GM12878 (cell line): ENCODE data around the gene PPP3CB. TPM values are rescaled to one million over a fixed set of nuclear protein-coding genes. Genes with fewer than 3 reads are reported as not detected.

Experiments
- ATAC-seq: fragments of 200-7000 bp; cut with Tn5 transposase; 3 replicates; pipeline ENCODE4 v1.9.1; 2020; ENCODE audit warnings: mild to moderate bottlenecking, moderate library complexity
- BruUV-seq: library from RNA; stranded (reverse); fragments of 400-500 nt; replicated peaks from 2 replicates; lab custom pipeline; 2021; lab: Mats Ljungman, UMichigan
- CTCF ChIA-PET: fragments of 300-600 bp; sonication (Branson Sonifier 250); formaldehyde crosslinking; extraction: SDS; loops from one replicate; lab custom pipeline; 2021; ENCODE audit warnings: inconsistent platforms; lab: Yijun Ruan, JAX
- POLR2A ChIA-PET: fragments of 350-600 bp; formaldehyde crosslinking; extraction: SDS; loops from one replicate; lab custom pipeline; 2021; ENCODE audit warnings: inconsistent platforms; lab: Charles Lee
- RAD21 ChIA-PET: fragments of 300-600 bp; sonication (Branson Sonifier 250); formaldehyde crosslinking; loops from one replicate; lab custom pipeline; 2023; ENCODE audit warnings: antibody characterized with exemption; ENCODE audit not compliant: unreplicated experiment; lab: Charles Lee
- SMC1A ChIA-PET: fragments of 300-600 bp; sonication (Branson Sonifier 250); formaldehyde crosslinking; loops from one replicate; lab custom pipeline; 2023; ENCODE audit not compliant: unreplicated experiment, uncharacterized antibody; lab: Charles Lee
- DNase-seq: peaks from one replicate; pipeline ENCODE4 v3.0.0-alpha.2; 2011; ENCODE audit warnings: low read depth, low spot score
- FAIRE-seq: peaks from 3 replicates; lab custom pipeline; 2011; peaks lifted over from hg19 to GRCh38; lab: Jason Lieb, UNC
- H2AFZ ChIP-seq: 2 replicates; pipeline ENCODE4 v1.6.0; 2011; ENCODE audit warnings: low read depth, low read length, control low read depth; ENCODE audit not compliant: control insufficient read depth
- H3K27ac ChIP-seq: 2 replicates; pipeline ENCODE4 v1.5.1; 2011; ENCODE audit warnings: control low read depth; ENCODE audit not compliant: control insufficient read depth, insufficient read depth
- H3K27me3 ChIP-seq, 2 experiments: replicated peaks in 1 of 2; 2 replicates each; pipeline versions ENCODE4 v1.6.0 to v1.6.1; 2011; ENCODE audit warnings: low read length in 1 of 2; ENCODE audit not compliant: control insufficient read depth in 2 of 2, insufficient read depth in 2 of 2
- H3K36me3 ChIP-seq, 2 experiments: 2 replicates each; pipeline ENCODE4 v1.5.1; 2011; ENCODE audit warnings: low read length in 1 of 2; ENCODE audit not compliant: control insufficient read depth in 2 of 2, insufficient read depth in 2 of 2
- H3K4me1 ChIP-seq: 2 replicates; pipeline ENCODE4 v1.6.1; 2011; ENCODE audit warnings: mild to moderate bottlenecking, low read length, moderate library complexity, mixed read lengths; ENCODE audit not compliant: control insufficient read depth, insufficient read depth
- H3K4me2 ChIP-seq: 2 replicates; pipeline ENCODE4 v1.6.0; 2011; ENCODE audit warnings: control low read depth; ENCODE audit not compliant: control insufficient read depth, insufficient read depth
- H3K4me3 ChIP-seq: fragments of 200-600 bp; sonication (generic); 2 replicates; pipeline ENCODE4 v1.5.1; 2016
- H3K79me2 ChIP-seq: 2 replicates; pipeline ENCODE4 v1.6.0; 2011; ENCODE audit warnings: low read length; ENCODE audit not compliant: control insufficient read depth, insufficient read depth
- H3K9ac ChIP-seq: 2 replicates; pipeline ENCODE4 v1.8.0; 2011; ENCODE audit warnings: low read length, control low read depth, mixed read lengths; ENCODE audit not compliant: control insufficient read depth, insufficient read depth
- H3K9me3 ChIP-seq: replicated peaks from 3 replicates; pipeline ENCODE4 v1.5.1; 2011; ENCODE audit warnings: mild to moderate bottlenecking, low read length; ENCODE audit not compliant: control insufficient read depth, insufficient read depth
- H4K20me1 ChIP-seq: 2 replicates; pipeline ENCODE4 v1.6.0; 2011; ENCODE audit not compliant: control insufficient read depth, insufficient read depth
- IKZF1 ChIP-seq: fragments of 450-650 bp; conservative IDR thresholded peaks from 2 replicates; pipeline ENCODE4 v1.6.1; 2017; ENCODE audit warnings: antibody characterized with exemption, mild to moderate bottlenecking
- IKZF2 ChIP-seq, 2 experiments: fragments of 450-650 bp; IDR thresholded peaks; 2 replicates each; pipeline ENCODE4 v1.6.1; 2017; ENCODE audit warnings: mild to moderate bottlenecking in 2 of 2, moderate library complexity in 2 of 2
- JUNB ChIP-seq: IDR thresholded peaks from 2 replicates; pipeline ENCODE4 v1.6.1; 2016; ENCODE audit warnings: antibody characterized with exemption, mild to moderate bottlenecking
- NR2C2 ChIP-seq: IDR thresholded peaks from 2 replicates; pipeline ENCODE4 v1.6.1; 2011; ENCODE audit warnings: borderline replicate concordance, low read depth; ENCODE audit not compliant: control insufficient read depth, insufficient read length
- SIX5 ChIP-seq: IDR thresholded peaks from 2 replicates; pipeline ENCODE4 v1.6.1; 2011; ENCODE audit warnings: mild to moderate bottlenecking, low read depth, low read length, moderate library complexity; ENCODE audit not compliant: severe bottlenecking
- SP1 ChIP-seq: IDR thresholded peaks from one replicate; pipeline ENCODE4 v1.6.1; 2011; ENCODE audit warnings: low read depth, low read length
- SPI1 ChIP-seq: IDR thresholded peaks from 2 replicates; pipeline ENCODE4 v1.6.1; 2011; ENCODE audit warnings: low read depth, mild to moderate bottlenecking, low read length, moderate library complexity, borderline replicate concordance; ENCODE audit not compliant: insufficient read depth
- TCF3 ChIP-seq: IDR thresholded peaks from 2 replicates; pipeline ENCODE4 v1.6.1; 2012; ENCODE audit warnings: low read depth, mild to moderate bottlenecking, low read length, borderline replicate concordance; ENCODE audit not compliant: insufficient read depth
- ZNF207 ChIP-seq: fragments of 450-650 bp; IDR thresholded peaks from 2 replicates; pipeline ENCODE4 v1.6.1; 2014; ENCODE audit warnings: antibody characterized with exemption, mild to moderate bottlenecking, borderline replicate concordance
- WGBS: methylation state at CpG from one replicate; pipeline ENCODE4 v1.1.6; 2016; ENCODE audit warnings: low lambda C conversion rate; ENCODE audit not compliant: insufficient replicate concordance, insufficient coverage; ENCODE audit errors: missing lambda C conversion rate; 5-methylcytosine and 5-hydroxymethylcytosine counted together
- in situ Hi-C: fragments of 300-500 bp; cut with MboI; formaldehyde crosslinking; loops from 9 replicates; pipeline ENCODE4 v1.14.3; 2018; ENCODE audit warnings: mixed read lengths
- intact Hi-C: fragments of 100-400 bp; cut with micrococcal nuclease; formaldehyde crosslinking; loops from one replicate; pipeline ENCODE4 v1.14.2; 2022; ENCODE audit not compliant: unreplicated experiment
- polyA plus RNA-seq, 11 experiments: library from polyadenylated mRNA; depleted of rRNA in 4 of 11; unstranded in 6 of 11; stranded (reverse) in 5 of 11; fragments of >200 nt; fragmentation: Nextera tagmentation in 4 of 11; fragmentation: Illumina TruSeq in 1 of 11; extraction: Ambion mirVana in 4 of 11; extraction: Trizol in 1 of 11; gene quantifications; 1 replicate in 1 of 11; 2 replicates in 10 of 11; pipeline versions ENCODE4 v1.2.1 to v1.2.3, GENCODE V29; 2011 to 2016; ENCODE audit warnings: inconsistent platforms in 2 of 11, missing spikeins in 2 of 11, low read depth in 1 of 11
- total RNA-seq, 4 experiments: library from RNA; depleted of rRNA in 3 of 4; stranded (reverse); fragments of >200 nt in 3 of 4; fragmentation: Illumina TruSeq in 1 of 4; extraction: Trizol in 1 of 4; gene quantifications; 2 replicates each; pipeline versions ENCODE4 v1.2.1 to v1.2.3, GENCODE V29; 2013 to 2021
- TF ChIP-seq, protein P1 (sequence below): IDR thresholded peaks from 2 replicates; pipeline ENCODE4 v1.6.1; 2011; ENCODE audit warnings: low read depth, mild to moderate bottlenecking, low read length, moderate library complexity, borderline replicate concordance; ENCODE audit errors: extremely low read depth
- TF ChIP-seq, protein P2 (sequence below): fragments of 450-650 bp; IDR thresholded peaks from 2 replicates; pipeline ENCODE4 v1.6.1; 2017; ENCODE audit warnings: low read depth, mild to moderate bottlenecking, moderate library complexity

PPP3CB gene
- total and polyA plus RNA-seq, 10 of the 15 experiments (the other 5 are each of a cell fraction or from before 2014, with no cell fraction given), result 11.4 to 46.4 (median 19.3) TPM

DNA sequence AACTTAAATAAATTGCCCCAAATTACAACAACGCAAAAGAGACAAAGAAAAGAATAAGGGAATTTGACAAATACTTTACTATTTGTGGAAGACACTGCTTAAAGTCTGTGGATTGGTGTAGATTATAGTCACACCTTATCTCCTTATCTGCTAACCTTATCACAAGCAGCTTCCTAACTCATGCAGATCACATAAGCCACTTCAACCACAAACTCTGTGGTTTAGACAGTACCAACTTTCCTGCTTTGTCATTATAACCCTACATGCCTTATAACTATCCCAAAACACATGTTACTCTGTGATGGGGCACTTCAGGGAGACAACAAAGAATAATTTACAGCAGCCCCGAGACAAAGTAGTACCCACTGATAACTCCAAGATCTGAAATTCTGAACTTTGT, 41.5 kb upstream of the PPP3CB start:
- H3K4me2 ChIP-seq, result no peak overlapping the region
- H4K20me1 ChIP-seq, result no peaks in the 10 kb centered on the region
- WGBS, result 100% methylated on average over 2 of the region's 2 CpGs
- H3K36me3 ChIP-seq, result no peaks in the 10 kb centered on the region
- ChIA-PET SMC1A (interaction anchor here (3.8 kb wide), 1 partner anchor 107 kb away, joined by 24 read pairs; no protein-coding TSS in a partner anchor), RAD21 (no interaction called here), POLR2A (interaction anchor here (0.7 to 1.1 kb wide), 2 partner anchors 89 to 135 kb away, joined by 3 read pairs; no protein-coding TSS in a partner anchor), CTCF (interaction anchor here (1.2 to 3.8 kb wide), 2 partner anchors 8 to 106 kb away, joined by 7 to 15 read pairs; no protein-coding TSS in a partner anchor)
- H3K27ac ChIP-seq, result no peak overlapping the region
- no peak overlapping the region for H3K4me3 ChIP-seq
- no peaks in the 10 kb centered on the region for H3K9me3 ChIP-seq
- H3K9ac ChIP-seq, result no peak overlapping the region
- TF ChIP-seq TCF3 (no peak), NR2C2 (no peak), JUNB (no peak), SP1 (no peak)
- TF ChIP-seq, protein P1, sequence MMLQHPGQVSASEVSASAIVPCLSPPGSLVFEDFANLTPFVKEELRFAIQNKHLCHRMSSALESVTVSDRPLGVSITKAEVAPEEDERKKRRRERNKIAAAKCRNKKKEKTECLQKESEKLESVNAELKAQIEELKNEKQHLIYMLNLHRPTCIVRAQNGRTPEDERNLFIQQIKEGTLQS, result no peak
- H3K4me1 ChIP-seq, result no peaks in the 10 kb centered on the region
- FAIRE-seq (no peak), ATAC-seq (no peak), DNase-seq (no peak)
- H2AFZ ChIP-seq, result no peak overlapping the region
- no peaks in the 10 kb centered on the region for H3K27me3 ChIP-seq
- intact Hi-C loops (no loop called here), in situ Hi-C loops (no loop called here)
- BruUV-seq, result no TSS peak
- no peaks in the 10 kb centered on the region for H3K79me2 ChIP-seq

DNA sequence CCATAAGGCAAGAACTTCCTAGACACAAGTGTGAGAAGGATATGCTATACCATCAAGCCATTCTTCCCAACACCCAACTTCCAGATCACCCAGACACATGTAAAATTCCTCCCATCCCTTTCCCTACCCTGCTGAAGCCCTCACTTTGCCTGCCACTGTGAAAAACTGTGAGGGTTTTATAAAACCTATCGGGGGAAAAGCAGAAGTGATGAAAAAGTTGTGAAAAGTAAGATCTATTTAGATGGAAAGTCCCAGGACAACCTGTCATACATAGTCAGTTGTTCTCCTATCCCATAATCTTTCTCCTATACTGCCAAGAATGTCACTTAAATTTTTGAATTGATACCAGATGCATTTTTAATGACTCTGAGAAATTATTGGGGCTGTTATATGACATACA, 39.0 kb upstream of the PPP3CB start:
- no peaks in the 10 kb centered on the region for H3K4me1 ChIP-seq
- WGBS, result 45% methylated on average over 1 of the region's 1 CpG
- no peaks in the 10 kb centered on the region for H3K9me3 ChIP-seq
- ChIA-PET SMC1A (interaction anchor here (1.1 to 3.8 kb wide), 6 partner anchors 20 to 110 kb away, joined by 3 to 24 read pairs (median 4); no protein-coding TSS in a partner anchor), CTCF (interaction anchor here (0.6 to 3.8 kb wide), 5 partner anchors 47 to 345 kb away, joined by 4 to 15 read pairs (median 6); no protein-coding TSS in a partner anchor), POLR2A (no interaction called here), RAD21 (interaction anchor here (1.2 kb wide), 1 partner anchor 109 kb away, joined by 3 read pairs; no protein-coding TSS in a partner anchor)
- H2AFZ ChIP-seq, result no peak overlapping the region
- intact Hi-C loops (no loop called here), in situ Hi-C loops (loop anchor here (5.0 kb wide), 1 partner anchor 107 kb away; the partner anchor contains the start of gene MYOZ1)
- no peaks in the 10 kb centered on the region for H3K36me3 ChIP-seq
- no peak overlapping the region for H3K4me3 ChIP-seq
- no peak overlapping the region for H3K27ac ChIP-seq
- no peak overlapping the region for H3K4me2 ChIP-seq
- no TSS peak for BruUV-seq
- no peaks in the 10 kb centered on the region for H3K79me2 ChIP-seq
- TF ChIP-seq SIX5 (no peak), ZNF207 (no peak), IKZF2 (IDR thresholded peaks at IDR 0.05) (peak in 1 of 2 experiments; percentile 22; a peak in 2 of 4 replicates), IKZF1 (0 out of 2 replicates have a peak, but pooled peaks have one; percentile 21), SPI1 (peak; percentile 60; the same call in 1 of the 2 replicates)
- TF ChIP-seq, protein P2, sequence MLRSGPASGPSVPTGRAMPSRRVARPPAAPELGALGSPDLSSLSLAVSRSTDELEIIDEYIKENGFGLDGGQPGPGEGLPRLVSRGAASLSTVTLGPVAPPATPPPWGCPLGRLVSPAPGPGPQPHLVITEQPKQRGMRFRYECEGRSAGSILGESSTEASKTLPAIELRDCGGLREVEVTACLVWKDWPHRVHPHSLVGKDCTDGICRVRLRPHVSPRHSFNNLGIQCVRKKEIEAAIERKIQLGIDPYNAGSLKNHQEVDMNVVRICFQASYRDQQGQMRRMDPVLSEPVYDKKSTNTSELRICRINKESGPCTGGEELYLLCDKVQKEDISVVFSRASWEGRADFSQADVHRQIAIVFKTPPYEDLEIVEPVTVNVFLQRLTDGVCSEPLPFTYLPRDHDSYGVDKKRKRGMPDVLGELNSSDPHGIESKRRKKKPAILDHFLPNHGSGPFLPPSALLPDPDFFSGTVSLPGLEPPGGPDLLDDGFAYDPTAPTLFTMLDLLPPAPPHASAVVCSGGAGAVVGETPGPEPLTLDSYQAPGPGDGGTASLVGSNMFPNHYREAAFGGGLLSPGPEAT, result peak; percentile 40; the same call in 1 of the 2 replicates
- H3K27me3 ChIP-seq, result no peaks in the 10 kb centered on the region
- H4K20me1 ChIP-seq, result no peaks in the 10 kb centered on the region
- no peak for FAIRE-seq
- DNase-seq, result no peak
- no peak for ATAC-seq
- H3K9ac ChIP-seq, result no peak overlapping the region
